Measurements from ENCODE around the gene TADA3. TPM values are rescaled to one million over a fixed set of nuclear protein-coding genes. Genes with fewer than 3 reads are reported as not detected.

Gene TADA3
- total and polyA plus RNA-seq, 3 donors from 2014 or later: 94.6 to 123 (median 123) TPM

- Histone ChIP-seq H3K27me3 (no peaks in the 10 kb centered on the region), H3K27ac (peak overlapping the region; percentile 84 to 91), H3K9me3 (no peaks in the 10 kb centered on the region), H3K4me1 (peaks cover 12% of the 10 kb centered on the region), H3K4me3 (peak overlapping the region; percentile 79 to 81), H3K36me3 (ENCODE audit: low read depth, missing control alignments) (no peaks in the 10 kb centered on the region)
- 0 to 1% methylated on average over 13 to 18 of the region's 18 CpGs for WGBS, 2 donors
- no peak for TF ChIP-seq POLR2A (IDR thresholded peaks at IDR 0.05)
- TF ChIP-seq CTCF (IDR thresholded peaks at IDR 0.05): no peak
- intact Hi-C loops (cut with DNase I; ENCODE audit: low total_unique reads): no loop called here
- DNase-seq: peak; percentile 30
These were observed 18.1 kb upstream of the TADA3 start for GRCh38 chr3:9810433-9810770.

- TF ChIP-seq CTCF (IDR thresholded peaks at IDR 0.05) (no peak), POLR2A (IDR thresholded peaks at IDR 0.05) (no peak)
- Histone ChIP-seq H3K27ac (peak within 1 kb of the TSS; percentile 84 to 91), H3K4me3 (peak within 1 kb of the TSS; percentile 79 to 81), H3K27me3 (no peaks in the 10 kb centered on the region), H3K36me3 (ENCODE audit: low read depth, missing control alignments) (no peaks in the 10 kb centered on the region), H3K9me3 (no peaks in the 10 kb centered on the region), H3K4me1 (peaks cover 12% of the 10 kb centered on the region)
- intact Hi-C loops (cut with DNase I; ENCODE audit: low total_unique reads): loop anchor here (10.0 kb wide), 1 partner anchor 155 kb away; no protein-coding TSS in a partner anchor
- DNase-seq: peak; percentile 83
- WGBS, 2 donors: 0 to 1% methylated on average over 2 to 71 of the region's 76 CpGs
These were observed 17.6 kb upstream of the TADA3 start, which contains the start of gene TTLL3 for GRCh38 chr3:9809615-9810432. Gene TTLL3 (plus strand): TSS chr3:9810262. CDS start chr3:9810662, 400 bp downstream.

GRCh38 chr3:9809239-9809614 is 17.0 kb upstream of the TADA3 start:
- Histone ChIP-seq H3K27me3 (no peaks in the 10 kb centered on the region), H3K9me3 (no peaks in the 10 kb centered on the region), H3K4me3 (peak overlapping the region; percentile 79 to 81), H3K27ac (peak overlapping the region; percentile 84 to 91), H3K4me1 (peaks cover 12% of the 10 kb centered on the region), H3K36me3 (ENCODE audit: low read depth, missing control alignments) (no peaks in the 10 kb centered on the region)
- TF ChIP-seq CTCF (IDR thresholded peaks at IDR 0.05): no peak
- TF ChIP-seq POLR2A (IDR thresholded peaks at IDR 0.05): no peak
- no peak for DNase-seq
- intact Hi-C loops (cut with DNase I; ENCODE audit: low total_unique reads): loop anchor here (10.0 kb wide), 1 partner anchor 154 kb away; no protein-coding TSS in a partner anchor
- 63 to 76% methylated on average over 4 of the region's 4 CpGs for WGBS, 2 donors

- H3K4me3 ChIP-seq: no peak overlapping the region
- H3K4me1 ChIP-seq: peaks cover 12% of the 10 kb centered on the region
- peak overlapping the region in 1 of 2 donors; percentile 84 for H3K27ac ChIP-seq
- WGBS, 2 donors: 74 to 75% methylated on average over 7 of the region's 7 CpGs
- DNase-seq: no peak
- H3K9me3 ChIP-seq: no peaks in the 10 kb centered on the region
- TF ChIP-seq POLR2A (IDR thresholded peaks at IDR 0.05) (no peak), CTCF (IDR thresholded peaks at IDR 0.05) (no peak)
- intact Hi-C loops (cut with DNase I; ENCODE audit: low total_unique reads): loop anchor here (10.0 kb wide), 1 partner anchor 154 kb away; no protein-coding TSS in a partner anchor
- no peaks in the 10 kb centered on the region for H3K36me3 ChIP-seq (ENCODE audit: low read depth, missing control alignments)
- no peaks in the 10 kb centered on the region for H3K27me3 ChIP-seq
These were observed 16.2 kb upstream of the TADA3 start for GRCh38 chr3:9808345-9809037.
